H1 (cell line): ENCODE results near the gene ARHGAP27. TPM values are rescaled to one million over a fixed set of nuclear protein-coding genes. Genes with fewer than 3 reads are reported as not detected.

ENCODE experiments used
- CTCF ChIA-PET: fragments of 300-600 bp; sonication (Branson Sonifier 250); formaldehyde crosslinking; loops from one replicate; lab custom pipeline; 2021; ENCODE audit not compliant: partially characterized antibody; lab: Charles Lee
- POLR2A ChIA-PET: fragments of 300-600 bp; sonication (Branson Sonifier 250); formaldehyde crosslinking; loops from one replicate; lab custom pipeline; 2021; ENCODE audit warnings: inconsistent platforms; ENCODE audit not compliant: partially characterized antibody; lab: Charles Lee
- DNase-seq, 2 experiments: peaks; one replicate each; pipeline versions ENCODE4 v3.0.0 to v3.0.0-alpha.2; 2010 to 2022; ENCODE audit warnings: low spot score in 2 of 2, low read depth in 1 of 2, mixed read lengths in 1 of 2
- FAIRE-seq: peaks from 2 replicates; lab custom pipeline; 2011; peaks lifted over from hg19 to GRCh38; lab: Jason Lieb, UNC
- H2AFZ ChIP-seq: 2 replicates; pipeline ENCODE4 v1.8.1; 2012; ENCODE audit warnings: low read length, inconsistent platforms
- H2AK5ac ChIP-seq: 2 replicates; pipeline ENCODE4 v1.6.1; 2013; ENCODE audit warnings: low read depth, low read length
- H2BK120ac ChIP-seq: replicated peaks from 2 replicates; pipeline ENCODE3; 2013; ENCODE audit warnings: low read depth, low read length, inconsistent platforms
- H2BK12ac ChIP-seq: 2 replicates; pipeline ENCODE4 v1.6.1; 2013; ENCODE audit warnings: low read depth, low read length
- H2BK15ac ChIP-seq: 2 replicates; pipeline ENCODE4 v1.6.1; 2013; ENCODE audit warnings: low read length
- H2BK20ac ChIP-seq: 2 replicates; pipeline ENCODE4 v1.6.1; 2013; ENCODE audit warnings: low read length
- H2BK5ac ChIP-seq: 2 replicates; pipeline ENCODE4 v1.6.1; 2013; ENCODE audit warnings: low read depth, low read length
- H3K14ac ChIP-seq: 2 replicates; pipeline ENCODE4 v1.6.1; 2013; ENCODE audit warnings: inconsistent platforms; ENCODE audit not compliant: insufficient read length
- H3K18ac ChIP-seq: 2 replicates; pipeline ENCODE4 v1.6.1; 2013; ENCODE audit warnings: low read length; ENCODE audit errors: extremely low read depth
- H3K23ac ChIP-seq: 2 replicates; pipeline ENCODE4 v1.6.1; 2013; ENCODE audit warnings: inconsistent platforms; ENCODE audit not compliant: insufficient read length
- H3K23me2 ChIP-seq: 2 replicates; pipeline ENCODE4 v1.6.1; 2013; ENCODE audit warnings: low read depth, low read length
- H3K27ac ChIP-seq: 2 replicates; pipeline ENCODE4 v1.6.1; 2011; ENCODE audit warnings: low read depth, low read length, inconsistent platforms
- H3K27me3 ChIP-seq, 4 experiments: replicated peaks in 1 of 4; 1 replicate in 1 of 4; 2 replicates in 3 of 4; pipeline versions ENCODE4 v1.6.1 to v1.8.1; 2011 to 2013; ENCODE audit warnings: low read length in 3 of 4, mild to moderate bottlenecking in 3 of 4, inconsistent platforms in 2 of 4, mixed read lengths in 2 of 4, moderate library complexity in 1 of 4; ENCODE audit not compliant: control insufficient read depth in 3 of 4, insufficient read depth in 3 of 4; ENCODE audit errors: extremely low read depth in 1 of 4
- H3K36me3 ChIP-seq, 4 experiments: 2 replicates each; pipeline versions ENCODE4 v1.6.1 to v1.8.1; 2011 to 2013; ENCODE audit warnings: mild to moderate bottlenecking in 4 of 4, low read length in 3 of 4, moderate library complexity in 2 of 4, control low read depth in 1 of 4, inconsistent platforms in 1 of 4; ENCODE audit not compliant: insufficient read depth in 4 of 4, control insufficient read depth in 2 of 4
- H3K4ac ChIP-seq: replicated peaks from 2 replicates; pipeline ENCODE3; 2013; ENCODE audit warnings: low read length, low read depth, mixed read lengths, inconsistent platforms; ENCODE audit not compliant: insufficient read length
- H3K4me1 ChIP-seq, 4 experiments: replicated peaks in 1 of 4; 1 replicate in 1 of 4; 2 replicates in 3 of 4; pipeline versions ENCODE4 v1.6.1 to v1.8.1; 2011 to 2013; ENCODE audit warnings: low read length in 3 of 4, inconsistent platforms in 2 of 4, mixed read lengths in 1 of 4; ENCODE audit not compliant: insufficient read depth in 4 of 4, control insufficient read depth in 3 of 4
- H3K4me2 ChIP-seq, 2 experiments: 2 replicates each; pipeline versions ENCODE4 v1.6.1 to v1.8.1; 2011 to 2013; ENCODE audit warnings: low read depth in 2 of 2, low read length in 2 of 2, control low read depth in 1 of 2, inconsistent platforms in 1 of 2, mild to moderate bottlenecking in 1 of 2; ENCODE audit not compliant: insufficient read depth in 1 of 2
- H3K4me3 ChIP-seq, 4 experiments: fragments of 200-600, 300-600 bp in 1 of 4; sonication (generic), shearing (Covaris generic), sonication (Bioruptor Twin) in 1 of 4; 2 replicates each; pipeline versions ENCODE4 v1.5.1 to v1.8.1; 2011 to 2016; ENCODE audit warnings: low read length in 4 of 4, low read depth in 3 of 4, control low read depth in 2 of 4, inconsistent platforms in 2 of 4, mild to moderate bottlenecking in 2 of 4, mixed read lengths in 1 of 4, moderate library complexity in 1 of 4; ENCODE audit not compliant: insufficient read depth in 2 of 4; ENCODE audit errors: extremely low read depth in 1 of 4
- H3K56ac ChIP-seq: replicated peaks from 2 replicates; pipeline ENCODE3; 2013; ENCODE audit warnings: low read depth, mild to moderate bottlenecking, mixed read lengths, low read length, inconsistent platforms; ENCODE audit not compliant: insufficient read length
- H3K79me1 ChIP-seq: 2 replicates; pipeline ENCODE4 v1.6.1; 2013; ENCODE audit warnings: low read depth, low read length, control low read depth
- H3K79me2 ChIP-seq, 2 experiments: 2 replicates each; pipeline versions ENCODE4 v1.6.1 to v1.8.1; 2012 to 2013; ENCODE audit warnings: low read length in 2 of 2, mild to moderate bottlenecking in 2 of 2, inconsistent platforms in 1 of 2; ENCODE audit not compliant: insufficient read depth in 2 of 2, control insufficient read depth in 1 of 2
- H3K9ac ChIP-seq, 4 experiments: replicated peaks in 1 of 4; 1 replicate in 1 of 4; 2 replicates in 3 of 4; pipeline versions ENCODE4 v1.6.1 to v1.8.1; 2011 to 2013; ENCODE audit warnings: low read depth in 3 of 4, low read length in 3 of 4, control low read depth in 2 of 4, mild to moderate bottlenecking in 2 of 4, moderate library complexity in 2 of 4, inconsistent platforms in 1 of 4; ENCODE audit errors: extremely low read depth in 1 of 4
- H3K9me3 ChIP-seq, 2 experiments: 2 replicates each; pipeline versions ENCODE4 v1.6.1 to v1.8.1; 2012 to 2013; ENCODE audit warnings: mild to moderate bottlenecking in 2 of 2, moderate library complexity in 2 of 2, control low read depth in 1 of 2, inconsistent platforms in 1 of 2, low read depth in 1 of 2, low read length in 1 of 2, mixed read lengths in 1 of 2; ENCODE audit not compliant: insufficient read depth in 2 of 2
- H4K20me1 ChIP-seq, 2 experiments: replicated peaks in 1 of 2; 2 replicates each; pipeline versions ENCODE3 to v1.8.1; 2011 to 2013; ENCODE audit warnings: inconsistent platforms in 2 of 2, low read length in 2 of 2, mild to moderate bottlenecking in 1 of 2; ENCODE audit not compliant: insufficient read depth in 2 of 2, control insufficient read depth in 1 of 2
- H4K5ac ChIP-seq: 2 replicates; pipeline ENCODE4 v1.6.1; 2013; ENCODE audit warnings: low read length, low read depth, mixed read lengths, inconsistent platforms; ENCODE audit not compliant: insufficient read length
- H4K8ac ChIP-seq: 2 replicates; pipeline ENCODE4 v1.8.0; 2013; ENCODE audit warnings: mild to moderate bottlenecking, moderate library complexity, low read length, inconsistent platforms; ENCODE audit not compliant: insufficient read depth; ENCODE audit errors: extremely low read depth
- H4K91ac ChIP-seq: replicated peaks from 2 replicates; pipeline ENCODE3; 2013; ENCODE audit warnings: low read length, mixed read lengths, inconsistent platforms; ENCODE audit not compliant: insufficient read length
- CTBP2 ChIP-seq: IDR thresholded peaks from 2 replicates; pipeline ENCODE4 v1.7.0; 2011; ENCODE audit warnings: borderline replicate concordance, mild to moderate bottlenecking, moderate library complexity, mixed read lengths, low read length; ENCODE audit not compliant: insufficient read depth, insufficient read length
- EGR1 ChIP-seq: IDR thresholded peaks from 2 replicates; pipeline ENCODE4 v1.6.1; 2011; ENCODE audit warnings: low read depth, low read length, borderline replicate concordance
- HDAC2 ChIP-seq, 2 experiments: fragments of 300-600 bp in 1 of 2; sonication (generic) in 1 of 2; IDR thresholded peaks; 2 replicates each; pipeline ENCODE4 v1.6.1; 2011 to 2012; ENCODE audit warnings: low read depth in 2 of 2, low read length in 2 of 2, mild to moderate bottlenecking in 2 of 2, moderate library complexity in 2 of 2, borderline replicate concordance in 1 of 2, inconsistent platforms in 1 of 2
- MAFK ChIP-seq: IDR thresholded peaks from 2 replicates; pipeline ENCODE4 v1.6.1; 2012; ENCODE audit warnings: low read depth, mild to moderate bottlenecking, improper control_type of control experiment, low read length
- POLR2A ChIP-seq, 2 experiments: IDR thresholded peaks; 1 replicate in 1 of 2; 2 replicates in 1 of 2; pipeline ENCODE4 v1.6.1; 2011; ENCODE audit warnings: low read depth in 2 of 2, low read length in 2 of 2, mild to moderate bottlenecking in 2 of 2; ENCODE audit errors: control extremely low read depth in 1 of 2
- POU5F1 ChIP-seq: IDR thresholded peaks from 2 replicates; pipeline ENCODE4 v1.6.1; 2011; ENCODE audit warnings: low read depth, mild to moderate bottlenecking, low read length, moderate library complexity
- WGBS, 2 experiments: shearing (Covaris generic) in 1 of 2; methylation state at CpG; one replicate each; pipeline versions ENCODE4 v1.1.6 to v1.1.7; 2013 to 2015; ENCODE audit warnings: low lambda C conversion rate in 2 of 2, mixed read lengths in 2 of 2, inconsistent platforms in 1 of 2, low coverage in 1 of 2, missing lambda C conversion rate in 1 of 2; ENCODE audit not compliant: insufficient replicate concordance in 2 of 2, insufficient coverage in 1 of 2, insufficient read length in 1 of 2; ENCODE audit errors: extremely low coverage in 1 of 2, missing lambda C conversion rate in 1 of 2; 5-methylcytosine and 5-hydroxymethylcytosine counted together
- polyA plus RNA-seq, 7 experiments: library from polyadenylated mRNA; depleted of rRNA in 3 of 7; stranded (reverse) in 5 of 7; unstranded in 2 of 7; fragments of >200 nt in 5 of 7; fragments of 200-250 nt in 2 of 7; gene quantifications; 1 replicate in 5 of 7; 2 replicates in 1 of 7; 4 replicates in 1 of 7; pipeline versions ENCODE4 v1.2.1 to v1.2.3, GENCODE V29; 2011 to 2013; ENCODE audit warnings: missing spikeins in 2 of 7, mixed read lengths in 2 of 7
- total RNA-seq: library from RNA; stranded (reverse); fragmentation: NEBNext Ultra II Directional; extraction: Animal tissue kit (Norgen Biotek cat#: 25700); gene quantifications from 2 replicates; pipeline ENCODE4 v1.2.1, GENCODE V29; 2021

The ARHGAP27 gene
- total and polyA plus RNA-seq, 2 of the 8 experiments (the other 6 are each of a cell fraction or from before 2014, with no cell fraction given) = 11.6 to 13.1 TPM

- POLR2A ChIA-PET = no interaction called here
- TF ChIP-seq MAFK (no peak), CTBP2 (no peak), HDAC2 (IDR thresholded peaks at IDR 0.05; ENCODE audit: borderline replicate concordance in 1 of 2, low read depth in 2 of 2, low read length in 2 of 2) (no peak), POLR2A (IDR thresholded peaks at IDR 0.05; ENCODE audit: control extremely low read depth in 1 of 2, low read depth in 2 of 2, low read length in 2 of 2) (no peak), POU5F1 (no peak), EGR1 (no peak)
Observed at GRCh38 chr17:45438931-45439610, 6.4 kb upstream of the ARHGAP27 start.

More at GRCh38 chr17:45438931-45439610, 6.4 kb upstream of the ARHGAP27 start:
- Histone ChIP-seq H4K20me1 (peaks cover 0 to 2% of the 10 kb centered on the region in 2 experiments), H2BK5ac (no peak overlapping the region), H2BK120ac (no peak overlapping the region), H3K23me2 (no peaks in the 10 kb centered on the region), H3K79me1 (no peaks in the 10 kb centered on the region), H4K8ac (no peak overlapping the region; the same call in 1 of the 2 replicates), H2AFZ (no peak overlapping the region), H3K36me3 (no peaks in the 10 kb centered on the region), H3K14ac (no peak overlapping the region), H2BK20ac (no peak overlapping the region), H3K18ac (no peak overlapping the region), H3K27ac (no peak overlapping the region), H3K4me2 (0 out of 4 replicates have a peak overlapping the region, but pooled peaks of 1 of the 2 experiments have one; percentile 13), H3K4me3 (no peak overlapping the region), H2AK5ac (no peak overlapping the region), H2BK12ac (0 out of 2 replicates have a peak overlapping the region, but pooled peaks have one; percentile 9), H3K9me3 (no peaks in the 10 kb centered on the region), H3K56ac (no peak overlapping the region), H4K91ac (no peak overlapping the region), H3K4ac (no peak overlapping the region), H3K23ac (no peak overlapping the region), H3K4me1 (peaks cover 3 to 10% (median 6%) of the 10 kb centered on the region in 4 experiments), H3K27me3 (no peaks in the 10 kb centered on the region; a peak in 1 of 7 replicates), H4K5ac (no peak overlapping the region), H3K9ac (no peak overlapping the region), H3K79me2 (no peaks in the 10 kb centered on the region), H2BK15ac (no peak overlapping the region)
- FAIRE-seq (no peak), DNase-seq (no peak)
- 92% methylated on average over 8 of the region's 11 CpGs; no CpG with 5 or more reads in 1 of the 2 experiments for WGBS, 2 experiments
- CTCF ChIA-PET = interaction anchor here (0.7 to 3.3 kb wide), 3 partner anchors 13 to 59 kb away, joined by 3 to 20 read pairs (median 3); no protein-coding TSS in a partner anchor
